ENCODE measurements around the gene SEC31A. TPM values are rescaled to one million over a fixed set of nuclear protein-coding genes. Genes with fewer than 3 reads are reported as not detected.
"Not testable (repeated sequence)": the region's sequence is repeated elsewhere in the genome, so short reads cannot be mapped to it uniquely, and the experiment has no call there.

Gene SEC31A
- total RNA-seq, 1 experiment from 2014 or later, result 137 TPM

DNA sequence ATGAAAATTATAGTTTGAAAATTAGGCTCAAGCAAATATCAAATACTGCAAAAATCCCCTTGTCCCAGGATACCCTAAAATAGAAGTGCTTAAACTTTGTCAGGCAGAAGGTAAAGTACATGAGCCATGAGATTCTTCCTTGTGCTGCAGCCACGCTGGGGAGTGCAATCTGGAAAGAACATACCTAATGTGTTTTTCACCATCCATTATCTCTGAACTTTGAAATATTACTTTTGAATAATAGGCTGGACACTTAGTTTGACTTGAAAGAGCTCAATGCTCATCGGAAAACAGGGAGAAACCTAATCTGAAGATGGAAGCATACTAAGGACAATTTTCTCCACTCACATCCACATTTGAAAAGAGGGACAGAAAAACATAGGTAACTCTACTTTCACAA lies 28.4 kb upstream of the SEC31A start (continued):
- no peak for TF ChIP-seq AR (CRISPR knock-in tag; IDR thresholded peaks at IDR 0.05)
- TF ChIP-seq, protein P1, sequence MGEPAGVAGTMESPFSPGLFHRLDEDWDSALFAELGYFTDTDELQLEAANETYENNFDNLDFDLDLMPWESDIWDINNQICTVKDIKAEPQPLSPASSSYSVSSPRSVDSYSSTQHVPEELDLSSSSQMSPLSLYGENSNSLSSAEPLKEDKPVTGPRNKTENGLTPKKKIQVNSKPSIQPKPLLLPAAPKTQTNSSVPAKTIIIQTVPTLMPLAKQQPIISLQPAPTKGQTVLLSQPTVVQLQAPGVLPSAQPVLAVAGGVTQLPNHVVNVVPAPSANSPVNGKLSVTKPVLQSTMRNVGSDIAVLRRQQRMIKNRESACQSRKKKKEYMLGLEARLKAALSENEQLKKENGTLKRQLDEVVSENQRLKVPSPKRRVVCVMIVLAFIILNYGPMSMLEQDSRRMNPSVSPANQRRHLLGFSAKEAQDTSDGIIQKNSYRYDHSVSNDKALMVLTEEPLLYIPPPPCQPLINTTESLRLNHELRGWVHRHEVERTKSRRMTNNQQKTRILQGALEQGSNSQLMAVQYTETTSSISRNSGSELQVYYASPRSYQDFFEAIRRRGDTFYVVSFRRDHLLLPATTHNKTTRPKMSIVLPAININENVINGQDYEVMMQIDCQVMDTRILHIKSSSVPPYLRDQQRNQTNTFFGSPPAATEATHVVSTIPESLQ (CRISPR knock-in tag; IDR thresholded peaks at IDR 0.05), result no peak

- no peak for ATAC-seq
Measured at GRCh38 chr4:82918091-82918490, 27.1 kb upstream of the SEC31A start.

DNA sequence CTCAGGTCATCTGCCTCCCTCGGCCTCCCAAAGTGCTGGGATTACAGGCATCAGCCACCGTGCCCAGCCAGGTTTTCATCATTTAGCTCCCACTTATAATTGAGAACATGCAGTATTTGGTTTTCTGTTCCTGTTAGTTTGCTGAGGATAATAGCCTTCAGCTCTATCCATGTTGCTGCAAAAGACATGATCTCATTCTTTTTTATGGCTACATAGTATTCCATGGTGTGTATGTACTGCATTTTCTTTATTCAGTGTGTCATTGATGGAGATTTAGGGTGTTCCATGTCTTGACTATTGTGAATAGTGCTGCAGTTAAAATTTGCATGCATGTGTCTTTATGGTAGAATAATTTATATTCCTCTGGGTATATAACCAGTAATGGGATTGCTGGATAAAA lies 23.0 kb upstream of the SEC31A start:
- H3K27ac Mint-ChIP-seq; CTCF ChIA-PET; H3K9me3 Mint-ChIP-seq; H3K4me3 Mint-ChIP-seq; ATAC-seq; H3K27me3 Mint-ChIP-seq (ENCODE audit: low read depth); DNase-seq (ENCODE audit: low spot score); H3K4me1 Mint-ChIP-seq: not testable (repeated sequence)
- H3K36me3 Mint-ChIP-seq, result peaks cover 55% of the 10 kb centered on the region
- POLR2A ChIA-PET, result interaction anchor here (1.1 kb wide), 1 partner anchor 16 kb away, joined by 3 read pairs; no protein-coding TSS in a partner anchor

More at GRCh38 chr4:82918091-82918490, 27.1 kb upstream of the SEC31A start:
- Mint-ChIP-seq H3K9me3 (no peaks in the 10 kb centered on the region), H3K27me3 (ENCODE audit: low read depth) (no peaks in the 10 kb centered on the region), H3K4me1 (peaks cover 4% of the 10 kb centered on the region; the same call in 1 of the 2 replicates), H3K27ac (no peak overlapping the region), H3K4me3 (no peak overlapping the region), H3K36me3 (peaks cover 36% of the 10 kb centered on the region; the same call in 1 of the 2 replicates)
- DNase-seq (ENCODE audit: low spot score), result no peak
- no peak for TF ChIP-seq ZNF121 (CRISPR knock-in tag; IDR thresholded peaks at IDR 0.05)
- TF ChIP-seq NR1H2 (CRISPR knock-in tag; IDR thresholded peaks at IDR 0.05), result no peak
- no peak for TF ChIP-seq CTCF (IDR thresholded peaks at IDR 0.05)
- POLR2A ChIA-PET, result no interaction called here
- CTCF ChIA-PET, result no interaction called here

DNA sequence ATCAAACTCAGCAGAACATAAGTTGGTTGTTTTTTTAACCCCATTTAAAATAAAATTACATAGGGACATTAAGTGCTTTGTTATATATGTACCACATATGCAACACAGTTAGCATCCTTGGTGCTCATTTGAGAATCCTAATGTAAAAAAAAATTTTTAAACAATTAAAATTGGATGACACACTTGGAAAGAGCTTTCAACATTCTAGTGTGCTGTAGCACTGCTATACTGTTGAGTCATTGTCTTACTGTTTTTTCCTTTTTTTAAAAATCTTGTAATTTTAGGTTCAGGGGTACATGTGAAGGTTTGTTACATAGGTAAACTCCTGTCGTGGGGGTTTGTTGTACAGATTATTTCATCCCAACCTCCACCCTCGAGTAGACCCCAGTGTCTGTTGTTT lies 22.4 kb upstream of the SEC31A start:
- H3K36me3 Mint-ChIP-seq, result peaks cover 55% of the 10 kb centered on the region
- ChIA-PET POLR2A (no interaction called here), CTCF (no interaction called here)
- ATAC-seq, result no peak
- H3K4me3 Mint-ChIP-seq, result no peak overlapping the region
- H3K27ac Mint-ChIP-seq, result no peak overlapping the region
- no peaks in the 10 kb centered on the region for H3K27me3 Mint-ChIP-seq (ENCODE audit: low read depth)
- H3K9me3 Mint-ChIP-seq, result no peaks in the 10 kb centered on the region
- no peaks in the 10 kb centered on the region for H3K4me1 Mint-ChIP-seq
- no peak for DNase-seq (ENCODE audit: low spot score)
- no peak for TF ChIP-seq RELA (CRISPR knock-in tag; IDR thresholded peaks at IDR 0.05; ENCODE audit: borderline replicate concordance)
- TF ChIP-seq CBFB (CRISPR knock-in tag; IDR thresholded peaks at IDR 0.05; ENCODE audit: low read depth), result no peak
- TF ChIP-seq, protein P2, sequence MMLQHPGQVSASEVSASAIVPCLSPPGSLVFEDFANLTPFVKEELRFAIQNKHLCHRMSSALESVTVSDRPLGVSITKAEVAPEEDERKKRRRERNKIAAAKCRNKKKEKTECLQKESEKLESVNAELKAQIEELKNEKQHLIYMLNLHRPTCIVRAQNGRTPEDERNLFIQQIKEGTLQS (CRISPR knock-in tag; conservative IDR thresholded peaks at IDR 0.05), result no peak
- no peak for TF ChIP-seq ZNF423 (CRISPR knock-in tag; IDR thresholded peaks at IDR 0.05)
- no peak for TF ChIP-seq FOXK1 (CRISPR knock-in tag; IDR thresholded peaks at IDR 0.05)
- TF ChIP-seq PRDM15 (CRISPR knock-in tag; IDR thresholded peaks at IDR 0.05), result no peak
- no peak for TF ChIP-seq CTCF (IDR thresholded peaks at IDR 0.05)
- no peak for TF ChIP-seq NR2C2 (CRISPR knock-in tag; IDR thresholded peaks at IDR 0.05)
- TF ChIP-seq ELF4 (CRISPR knock-in tag; IDR thresholded peaks at IDR 0.05; ENCODE audit: low read depth), result no peak
- TF ChIP-seq ZNF263 (CRISPR knock-in tag; IDR thresholded peaks at IDR 0.05; ENCODE audit: low read depth), result no peak
- no peak for TF ChIP-seq SMAD4 (CRISPR knock-in tag; IDR thresholded peaks at IDR 0.05)
- no peak for TF ChIP-seq CREB1 (CRISPR knock-in tag; IDR thresholded peaks at IDR 0.05)
- no peak for TF ChIP-seq ZNF671 (CRISPR knock-in tag; IDR thresholded peaks at IDR 0.05)
- TF ChIP-seq ZNF138 (CRISPR knock-in tag; conservative IDR thresholded peaks at IDR 0.05), result no peak
